Left kidney (tissue), 2 donors: ENCODE measurements around the gene ITPK1. TPM values are rescaled to one million over a fixed set of nuclear protein-coding genes. Genes with fewer than 3 reads are reported as not detected.

Source experiments
- DNase-seq: peaks from one replicate; pipeline ENCODE4 v3.0.0-alpha.2; 2013
- polyA plus RNA-seq: library from polyadenylated mRNA; unstranded; fragments of 120-200 nt; gene quantifications from one replicate; pipeline ENCODE4 v1.2.1, GENCODE V29; 2013; ENCODE audit not compliant: insufficient read length

ITPK1 gene
- polyA plus RNA-seq, 1 donor = 27.1 TPM

GRCh38 chr14:93044556-93044955 lies 71.2 kb downstream of the ITPK1 start:
- DNase-seq = no peak

DNA sequence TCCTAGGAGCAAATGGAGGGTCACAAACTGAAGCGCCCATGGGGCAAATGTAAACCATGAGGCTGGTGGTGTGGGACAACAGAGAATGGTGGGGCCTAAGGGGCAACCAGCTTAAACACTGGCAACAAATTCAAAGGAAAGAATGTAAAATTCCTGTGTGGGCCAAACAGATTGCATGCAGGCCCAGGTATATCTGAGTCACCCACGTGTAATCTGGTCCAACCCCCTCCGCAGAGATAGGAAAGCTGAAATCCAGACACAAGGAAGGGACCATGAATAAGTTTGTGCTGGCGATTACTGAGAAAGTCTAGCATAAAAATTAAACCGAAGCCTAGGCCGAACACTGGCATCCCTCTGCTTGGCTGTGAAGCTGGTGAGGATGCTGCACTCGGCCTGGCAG lies 71.6 kb downstream of the ITPK1 start:
- no peak for DNase-seq

DNA sequence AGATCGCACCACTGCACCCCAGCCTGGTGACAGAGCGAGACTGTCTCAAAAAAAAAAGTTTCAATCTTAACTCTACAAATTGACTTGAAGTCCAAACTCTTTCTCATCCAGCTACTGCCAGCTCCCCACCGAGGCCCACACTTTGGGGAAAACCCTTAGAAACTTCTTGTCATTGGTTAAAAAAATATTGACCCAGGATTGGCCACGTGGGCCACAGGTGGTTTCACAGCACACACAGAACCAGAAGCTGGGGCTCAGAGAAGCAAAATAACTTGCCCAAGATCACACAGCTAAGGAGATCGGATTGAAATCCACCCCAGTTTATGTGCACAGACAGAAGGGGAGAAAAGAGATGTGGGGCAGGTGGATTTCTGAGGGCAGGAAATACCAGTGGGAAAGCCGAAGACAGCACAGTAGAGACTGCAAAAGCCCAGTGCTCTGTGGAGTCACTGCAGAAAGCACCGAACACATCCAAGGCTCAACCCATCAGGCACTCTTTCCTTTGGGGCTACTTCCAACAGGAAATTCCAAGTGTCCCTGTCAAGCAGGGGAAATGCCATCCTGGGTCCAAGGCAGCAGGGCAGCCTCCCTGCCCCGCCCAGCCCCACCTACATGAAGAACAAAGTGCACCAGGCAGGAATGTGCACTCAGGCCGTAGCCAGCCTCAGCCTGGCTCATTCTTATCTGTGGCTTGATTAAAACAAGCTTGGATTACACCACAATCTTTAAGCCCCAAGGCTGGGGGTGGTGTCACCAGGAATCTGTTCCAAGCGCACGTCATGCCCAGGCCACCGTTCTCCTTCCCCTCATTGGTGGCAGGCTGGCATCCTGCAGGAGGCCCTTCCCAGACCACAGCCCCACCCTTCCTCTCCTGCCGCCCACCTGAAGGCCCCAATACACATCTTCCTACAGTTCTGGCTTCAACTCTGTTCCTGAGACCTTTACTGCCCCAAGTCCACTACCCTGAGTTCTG lies 72.5 kb downstream of the ITPK1 start:
- DNase-seq = no peak

DNA sequence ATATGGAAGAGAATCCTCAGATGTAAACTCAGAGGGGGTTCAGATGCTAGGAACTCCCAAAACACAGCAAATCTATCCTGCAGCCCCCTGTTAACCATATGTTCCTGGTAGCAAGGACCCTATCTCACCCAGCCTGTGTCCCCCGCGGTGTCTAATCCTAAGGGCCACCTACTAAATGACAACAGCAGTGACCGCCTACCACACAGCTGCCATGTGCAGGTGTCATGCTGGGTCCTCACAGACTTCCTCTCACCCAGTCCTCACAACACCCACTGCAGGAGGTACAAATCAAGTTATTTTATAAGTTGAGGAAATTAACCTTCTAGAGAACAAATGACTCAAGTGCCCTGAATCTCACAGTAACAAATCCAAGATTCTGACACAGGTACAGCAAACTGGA lies 73.9 kb downstream of the ITPK1 start:
- DNase-seq = no peak

GRCh38 chr14:93040982-93041381 lies 74.7 kb downstream of the ITPK1 start:
- DNase-seq = no peak

DNA sequence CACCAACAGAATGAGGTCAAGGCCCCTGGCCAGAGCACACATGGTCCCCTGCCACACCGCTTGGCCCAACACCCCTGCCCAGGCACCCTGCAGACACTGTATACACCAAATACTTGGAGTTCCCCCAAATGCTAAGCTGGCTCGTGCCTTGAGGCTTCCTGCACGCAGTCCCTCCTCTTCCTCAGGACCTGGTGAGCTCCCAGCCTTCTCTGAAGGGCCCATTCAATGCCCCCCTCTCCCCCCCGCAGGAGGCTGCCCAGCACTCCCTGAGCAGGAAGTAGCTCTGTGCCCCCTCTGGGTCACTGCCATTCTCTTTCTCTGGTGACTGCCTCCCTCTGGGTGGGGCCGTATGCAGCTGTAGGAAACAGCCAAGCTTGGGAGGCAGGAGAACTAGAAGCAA lies 75.3 kb downstream of the ITPK1 start:
- DNase-seq = no peak

- DNase-seq = no peak
Observed at GRCh38 chr14:93039649-93040315, 75.9 kb downstream of the ITPK1 start.

- DNase-seq = no peak
Observed at GRCh38 chr14:93037351-93037750, 78.4 kb downstream of the ITPK1 start.

DNA sequence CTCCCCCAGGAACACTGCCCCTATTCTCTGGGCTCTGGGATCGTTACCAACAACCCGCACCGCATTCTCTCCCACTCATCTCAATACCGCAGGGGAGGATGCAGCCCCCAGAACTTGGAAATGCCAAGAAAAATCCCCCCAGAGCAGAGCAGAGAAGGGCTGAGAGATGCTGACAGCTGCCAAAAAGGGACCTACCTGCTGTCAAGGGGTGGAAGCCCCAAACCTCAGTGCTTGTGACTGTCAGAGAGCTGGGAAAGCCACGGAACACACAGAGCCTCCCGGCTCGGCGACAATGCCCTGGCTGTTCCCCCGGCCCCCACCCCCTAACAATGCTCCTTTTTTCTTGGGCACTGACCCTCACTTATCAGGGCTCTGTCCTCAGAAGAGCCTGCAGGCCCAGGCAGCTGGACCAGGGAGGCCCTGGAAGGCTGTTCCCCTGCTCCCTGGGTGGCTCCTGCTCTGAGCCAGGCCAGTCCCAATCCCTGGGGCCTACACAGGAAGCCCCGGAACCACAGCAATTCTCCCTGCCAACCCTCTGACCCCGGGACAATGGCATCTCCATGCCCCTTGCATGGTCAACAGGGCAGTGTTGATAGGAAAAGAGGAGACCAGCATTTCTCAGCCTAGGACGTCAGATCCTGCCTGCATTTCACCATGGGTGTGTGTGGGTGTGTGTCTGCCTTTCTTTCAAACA lies 78.9 kb downstream of the ITPK1 start:
- no peak for DNase-seq

DNA sequence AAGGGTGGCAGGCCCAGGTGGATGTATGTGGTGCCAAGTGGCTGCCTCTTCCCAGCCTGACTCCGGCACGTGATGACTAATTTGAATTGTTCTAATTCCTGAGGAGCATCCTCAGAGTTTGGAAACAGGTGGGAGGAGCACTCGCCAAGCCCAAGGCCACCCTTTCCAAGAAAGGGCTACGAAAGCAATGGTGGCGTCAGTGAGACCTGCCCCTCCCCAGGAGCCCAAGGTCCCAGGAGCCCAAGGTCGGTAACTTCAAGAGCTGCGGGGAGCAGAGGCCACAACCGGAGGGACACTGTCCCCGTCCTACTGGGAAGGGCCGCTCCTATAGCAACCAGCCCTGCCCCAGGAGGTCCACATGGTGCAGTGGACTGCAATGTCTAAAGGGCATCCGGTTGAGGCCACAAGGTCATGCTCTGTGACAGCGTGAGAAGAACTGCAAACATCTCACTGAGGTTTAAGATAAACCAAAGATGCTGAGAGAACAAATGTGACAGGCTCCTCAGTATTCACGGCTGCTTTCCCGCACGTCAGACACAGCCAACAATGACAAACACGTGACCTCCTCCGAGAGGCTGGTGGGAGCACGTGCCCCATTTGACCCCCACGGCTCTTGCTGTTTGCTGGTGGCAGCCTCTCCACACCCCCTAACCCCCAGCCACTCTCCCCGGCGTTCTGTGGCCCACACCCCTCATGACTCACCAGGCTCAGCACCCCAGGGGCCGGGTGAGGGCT lies 79.6 kb downstream of the ITPK1 start:
- DNase-seq = no peak

DNA sequence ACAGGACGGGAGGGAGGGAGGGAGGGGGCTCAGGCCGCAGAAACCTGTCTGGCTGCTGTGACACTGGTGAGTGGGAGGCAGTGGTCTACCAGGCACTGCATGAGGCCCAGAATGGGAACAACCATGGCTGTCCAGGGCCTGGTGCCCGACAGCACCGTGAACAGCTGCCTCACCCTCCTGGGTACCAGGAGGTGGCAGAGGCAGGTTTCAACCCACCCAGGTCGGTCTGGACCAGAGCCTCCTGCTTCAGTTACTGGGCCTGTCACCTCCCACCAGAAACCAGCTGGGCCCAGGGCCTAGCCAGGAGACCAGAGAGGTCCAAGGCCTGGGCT lies 80.2 kb downstream of the ITPK1 start:
- no peak for DNase-seq

- DNase-seq = no peak
Observed at GRCh38 chr14:93034671-93034994, 81.1 kb downstream of the ITPK1 start.

GRCh38 chr14:93033983-93034670 lies 81.6 kb downstream of the ITPK1 start:
- no peak for DNase-seq

DNA sequence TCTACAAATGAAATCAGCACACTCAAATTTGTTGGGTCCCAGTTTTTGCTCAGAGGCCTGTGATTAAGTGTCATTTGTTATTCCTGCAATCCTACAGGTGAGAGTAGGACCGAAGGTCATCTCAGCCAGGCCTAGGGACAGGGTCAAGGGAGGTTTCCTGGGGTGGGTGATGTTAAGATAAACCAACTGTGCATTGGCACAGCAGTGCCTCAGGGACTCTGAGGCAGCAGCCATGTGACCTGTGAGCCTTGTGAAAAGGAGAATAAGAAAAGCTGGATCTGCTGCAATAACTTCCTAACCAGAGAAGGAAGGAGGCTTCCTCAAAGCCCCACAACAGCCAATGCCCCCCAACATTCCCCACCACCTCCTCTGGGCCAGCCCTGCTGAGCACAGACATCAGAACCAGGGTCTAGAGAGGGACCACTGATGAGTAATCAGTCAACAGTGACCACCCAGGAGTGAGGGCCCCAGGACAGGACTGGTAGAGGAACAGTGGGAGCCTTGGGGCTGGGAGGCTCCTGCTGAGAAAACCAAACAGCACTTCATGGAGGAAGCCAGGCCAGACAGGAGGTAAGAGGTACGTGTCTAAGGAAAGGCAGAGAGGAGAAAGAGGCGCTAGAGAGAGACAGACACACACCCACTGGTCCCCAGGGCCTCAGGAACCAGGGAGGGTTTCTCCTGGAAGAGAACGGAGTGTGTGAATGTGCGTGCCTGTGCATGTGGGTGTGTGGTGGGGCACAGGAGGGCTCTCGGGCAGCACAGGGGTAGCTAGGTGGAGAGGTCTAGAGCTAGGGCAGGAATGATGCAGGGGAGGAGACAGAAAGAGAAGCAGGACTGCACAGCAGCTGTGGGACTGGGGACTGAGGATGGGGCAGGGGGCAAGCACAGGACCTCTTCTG lies 82.4 kb downstream of the ITPK1 start:
- no peak for DNase-seq

DNA sequence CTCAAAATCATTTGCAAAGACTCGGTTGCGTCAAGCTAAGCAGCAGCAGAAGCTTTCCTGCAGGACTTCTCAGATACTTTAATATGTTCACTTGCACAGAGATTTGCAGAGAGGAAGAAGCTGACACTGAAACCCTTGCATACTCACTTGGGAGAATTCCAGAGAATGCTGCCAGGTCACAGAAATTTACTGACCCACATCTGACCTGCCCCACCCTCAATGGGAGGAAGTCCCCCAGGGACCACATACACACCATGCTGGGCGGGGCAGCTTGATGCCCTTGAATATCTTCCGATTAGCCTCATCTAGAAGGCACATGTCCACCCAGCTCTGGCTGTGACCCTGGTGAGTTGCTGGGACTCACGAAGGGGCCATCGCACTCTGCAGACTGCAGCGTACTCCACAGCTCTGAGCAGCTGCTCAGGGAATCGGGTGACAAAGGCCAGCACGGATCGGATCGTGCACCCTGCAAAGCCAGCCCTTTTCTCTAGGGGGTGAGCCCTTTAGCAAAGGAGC lies 83.2 kb downstream of the ITPK1 start:
- DNase-seq = no peak

- DNase-seq = no peak
Observed at GRCh38 chr14:93031505-93032315, 84.0 kb downstream of the ITPK1 start.

- no peak for DNase-seq
Observed at GRCh38 chr14:93030761-93031160, 85.0 kb downstream of the ITPK1 start.

DNA sequence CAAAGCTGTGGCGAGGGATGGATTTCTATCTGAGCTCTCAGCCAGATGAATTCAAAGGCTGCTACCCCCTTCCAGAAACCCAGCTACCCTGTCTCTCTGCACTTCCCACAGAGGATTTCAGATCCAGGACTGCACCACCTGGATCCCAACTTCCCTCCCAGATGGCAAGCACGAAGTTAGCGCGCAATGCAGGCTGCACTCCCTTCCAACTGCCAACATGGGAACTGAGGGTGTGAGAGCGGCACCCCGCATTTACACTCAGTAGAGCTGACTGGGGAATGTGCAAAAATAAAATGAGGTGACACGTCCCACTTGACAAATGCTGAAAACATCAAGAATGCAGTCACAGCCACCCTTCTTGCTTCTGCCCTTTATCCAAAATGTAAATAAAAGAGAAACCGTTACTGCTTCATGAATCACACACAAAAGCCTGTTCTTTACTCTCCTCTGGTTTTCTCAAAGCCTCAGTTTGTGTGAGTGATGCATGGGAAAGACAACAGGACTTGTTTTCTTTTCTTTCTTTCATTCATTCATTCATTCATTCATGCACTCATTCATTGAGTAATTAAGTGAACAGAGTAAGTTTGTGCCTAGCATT lies 85.7 kb downstream of the ITPK1 start:
- DNase-seq = no peak

DNA sequence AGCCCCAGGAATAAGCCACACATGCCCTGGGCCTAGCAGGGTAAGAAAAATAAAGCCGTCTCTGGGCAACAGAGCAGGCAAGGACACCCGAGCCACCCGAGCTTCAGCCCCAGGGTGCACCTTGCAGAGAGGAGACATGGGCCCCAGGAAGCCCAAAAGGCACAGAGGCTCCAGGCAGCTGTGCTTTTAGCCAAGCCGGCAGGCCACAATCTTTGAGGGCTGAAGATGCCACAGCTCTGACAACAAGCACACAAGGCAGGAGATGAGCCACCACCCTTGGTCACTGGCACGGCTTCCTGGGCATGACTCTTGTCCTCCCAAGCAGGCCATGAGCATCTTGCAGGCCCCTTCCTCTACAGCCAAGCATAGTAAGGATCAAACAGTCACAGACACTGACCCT lies 86.3 kb downstream of the ITPK1 start:
- no peak for DNase-seq
